Heart left ventricle (tissue), 16 donors: Measurements from ENCODE around the gene CHST11. TPM values are rescaled to one million over a fixed set of nuclear protein-coding genes. Genes with fewer than 3 reads are reported as not detected.

ENCODE experiments used
- ATAC-seq, 4 donors: fragments of 200-7000 bp; cut with Tn5 transposase; one replicate each; pipeline ENCODE4 v1.9.1; 2020 to 2022; ENCODE audit warnings: moderate library complexity in 4 of 4, mild to moderate bottlenecking in 3 of 4, moderate number of reproducible peaks in 1 of 4
- DNase-seq, 5 donors: peaks; one replicate each; pipeline ENCODE4 v3.0.0-alpha.2; 2020
- H3K27ac ChIP-seq, 12 donors: fragments of 200-600 bp; sonication (generic) in 4 of 12; one replicate each; pipeline versions ENCODE4 v1.5.0 to v1.8.0; 2016 to 2022; ENCODE audit warnings: mild to moderate bottlenecking in 2 of 12
- H3K27me3 ChIP-seq, 9 donors: fragments of 200-600 bp; sonication (generic) in 2 of 9; one replicate each; pipeline versions ENCODE4 v1.5.1 to v1.8.0; 2016 to 2022; ENCODE audit warnings: mild to moderate bottlenecking in 3 of 9
- H3K36me3 ChIP-seq, 9 donors: fragments of 200-600 bp; sonication (generic) in 2 of 9; one replicate each; pipeline versions ENCODE4 v1.5.0 to v1.8.0; 2018 to 2022; ENCODE audit warnings: mild to moderate bottlenecking in 2 of 9
- H3K4me1 ChIP-seq, 12 donors: fragments of 200-600 bp; sonication (generic) in 4 of 12; one replicate each; pipeline versions ENCODE4 v1.5.0 to v1.8.0; 2016 to 2022; ENCODE audit warnings: mild to moderate bottlenecking in 3 of 12
- H3K4me3 ChIP-seq, 12 donors: fragments of 200-600 bp; sonication (generic) in 4 of 12; one replicate each; pipeline versions ENCODE4 v1.5.0 to v1.8.0; 2017 to 2022; ENCODE audit warnings: mild to moderate bottlenecking in 9 of 12, moderate library complexity in 4 of 12
- H3K9me3 ChIP-seq, 12 donors: fragments of 200-600 bp; sonication (generic) in 4 of 12; one replicate each; pipeline versions ENCODE4 v1.5.0 to v1.8.0; 2016 to 2022; ENCODE audit warnings: mild to moderate bottlenecking in 1 of 12
- POLR2A ChIP-seq, 2 donors: fragments of 450-650 bp; IDR thresholded peaks; one replicate each; pipeline ENCODE4 v1.6.1; 2017; ENCODE audit warnings: antibody characterized with exemption in 2 of 2, mild to moderate bottlenecking in 2 of 2, moderate library complexity in 2 of 2
- WGBS, 4 donors: extraction: QIAGEN DNeasy Blood & Tissue Kit in 2 of 4; methylation state at CpG; one replicate each; pipeline versions ENCODE4 v1.1.5 to v1.1.7; 2013 to 2018; 5-methylcytosine and 5-hydroxymethylcytosine counted together
- intact Hi-C, 10 donors: fragments of 100-400 bp; cut with DNase I; formaldehyde crosslinking; loops; one replicate each; pipeline versions ENCODE4 v1.11.1 to v1.14.2; 2022
- polyA plus RNA-seq, 2 donors: library from polyadenylated mRNA; stranded (reverse); fragments of 200-250 nt; gene quantifications; one replicate each; pipeline ENCODE4 v1.2.3, GENCODE V29; 2013
- total RNA-seq, 9 donors: library from RNA; depleted of rRNA in 2 of 9; stranded (reverse); fragments of >200 nt in 2 of 9; fragmentation: NEBNext Ultra II Directional in 3 of 9; extraction: Animal tissue kit (Norgen Biotek cat#: 25700) in 3 of 9; gene quantifications; one replicate each; pipeline versions ENCODE4 v1.1.0 to v1.2.4, GENCODE V29; 2016 to 2023
- TF ChIP-seq, protein P1 (sequence below), 12 donors: fragments of 200-600 bp; sonication (generic) in 4 of 12; IDR thresholded peaks; one replicate each; pipeline versions ENCODE4 v1.5.0 to v1.8.0; 2018 to 2022; ENCODE audit warnings: antibody characterized with exemption in 12 of 12, mild to moderate bottlenecking in 5 of 12
- donor health status: ischemic (EF 13 %, LVEDD 7.1; RV severe dilation, severe dysfunction).
- donor health status: healthy with polysubstance abuse.
- donor health status: DM: no; HTN: yes; CAD: no.
- donor health status: DM: no; HTN: no; CAD: no.
- donor health status: ischemic (EF 25% LVEDD 6.9; RV normal size, moderate dysfunction).
- donor health status: ischemic (EF 25% LVEDD 5.7; RV mildly dilated, moderate dysfunction).
- donor health status: healthy.
- donor health status: DM: yes; HTN: yes; CAD: no.
- donor health status: ischemic (EF 35%, LVEDD 5.7; RV mildly dilated, moderate dysfunction).
- donor health status: nonischemic (EF 11% LVEDD 7.7; RV severe dilation, severe dysfunction).
- donor health status: DM: yes; HTN: yes; CAD: no.
- donor health status: PGD.
- donor health status: ischemic (EF 29% LVEDD 5.4; RV normal size, mild dysfunction).
- donor health status: nonischemic (EF 23%, LVEDD 6.1; RV moderate dilation, normal function).

The CHST11 gene
- total and polyA plus RNA-seq, 11 donors = 1.1 to 16.9 (median 3.4) TPM

DNA sequence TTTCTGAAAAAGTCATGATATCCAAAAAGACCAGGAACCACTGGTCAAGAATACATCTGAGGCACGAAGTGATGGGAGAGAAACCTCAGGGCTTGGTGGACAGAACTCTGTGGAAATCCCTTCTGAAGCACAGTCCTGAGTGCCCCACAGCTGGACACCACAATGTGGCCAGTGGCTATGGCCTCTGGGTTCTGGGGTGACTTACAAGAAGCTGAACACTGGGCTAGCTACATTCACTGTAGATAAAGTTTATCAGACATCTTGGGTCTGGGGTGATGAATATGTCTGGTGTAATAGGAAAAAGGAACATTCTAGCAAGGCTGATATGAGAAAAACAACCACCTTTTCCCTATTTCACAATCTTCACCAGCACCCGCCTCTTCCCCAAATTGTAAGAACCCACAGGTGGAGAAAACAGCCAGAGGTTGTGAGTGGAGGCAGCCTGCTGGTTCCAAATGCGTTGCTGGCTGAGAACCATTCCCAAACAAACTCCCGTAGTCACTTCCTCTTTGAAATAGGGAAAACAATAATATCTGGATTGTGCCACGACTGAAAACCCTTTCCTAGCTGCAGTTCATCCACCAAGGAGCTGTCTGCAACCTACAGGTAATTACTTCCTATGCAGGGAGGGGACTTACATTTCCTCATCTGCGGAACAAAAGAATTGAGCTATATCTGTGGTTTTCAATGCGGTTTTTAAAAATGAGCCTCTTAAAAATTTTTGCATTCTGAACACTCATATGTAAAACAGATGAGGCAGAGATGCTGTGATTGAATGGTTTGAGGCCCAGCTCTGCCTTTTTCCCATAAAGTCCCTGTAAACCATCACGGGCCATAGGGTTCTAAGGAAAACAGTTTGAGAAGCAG is 307.7 kb downstream of the CHST11 start:
- Histone ChIP-seq H3K27ac (no peak overlapping the region), H3K4me3 (no peak overlapping the region), H3K27me3 (no peaks in the 10 kb centered on the region), H3K4me1 (peaks cover 0 to 26% (median 0%) of the 10 kb centered on the region in 12 donors), H3K36me3 (no peaks in the 10 kb centered on the region), H3K9me3 (no peaks in the 10 kb centered on the region)
- WGBS, 4 donors = 69 to 80% (median 76%) methylated on average over 8 of the region's 8 CpGs
- ATAC-seq = no peak
- no peak for DNase-seq
- TF ChIP-seq, protein P1, sequence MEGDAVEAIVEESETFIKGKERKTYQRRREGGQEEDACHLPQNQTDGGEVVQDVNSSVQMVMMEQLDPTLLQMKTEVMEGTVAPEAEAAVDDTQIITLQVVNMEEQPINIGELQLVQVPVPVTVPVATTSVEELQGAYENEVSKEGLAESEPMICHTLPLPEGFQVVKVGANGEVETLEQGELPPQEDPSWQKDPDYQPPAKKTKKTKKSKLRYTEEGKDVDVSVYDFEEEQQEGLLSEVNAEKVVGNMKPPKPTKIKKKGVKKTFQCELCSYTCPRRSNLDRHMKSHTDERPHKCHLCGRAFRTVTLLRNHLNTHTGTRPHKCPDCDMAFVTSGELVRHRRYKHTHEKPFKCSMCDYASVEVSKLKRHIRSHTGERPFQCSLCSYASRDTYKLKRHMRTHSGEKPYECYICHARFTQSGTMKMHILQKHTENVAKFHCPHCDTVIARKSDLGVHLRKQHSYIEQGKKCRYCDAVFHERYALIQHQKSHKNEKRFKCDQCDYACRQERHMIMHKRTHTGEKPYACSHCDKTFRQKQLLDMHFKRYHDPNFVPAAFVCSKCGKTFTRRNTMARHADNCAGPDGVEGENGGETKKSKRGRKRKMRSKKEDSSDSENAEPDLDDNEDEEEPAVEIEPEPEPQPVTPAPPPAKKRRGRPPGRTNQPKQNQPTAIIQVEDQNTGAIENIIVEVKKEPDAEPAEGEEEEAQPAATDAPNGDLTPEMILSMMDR (IDR thresholded peaks at IDR 0.05) = no peak
- no peak for TF ChIP-seq POLR2A (IDR thresholded peaks at IDR 0.05)
- intact Hi-C loops = no loop called here

DNA sequence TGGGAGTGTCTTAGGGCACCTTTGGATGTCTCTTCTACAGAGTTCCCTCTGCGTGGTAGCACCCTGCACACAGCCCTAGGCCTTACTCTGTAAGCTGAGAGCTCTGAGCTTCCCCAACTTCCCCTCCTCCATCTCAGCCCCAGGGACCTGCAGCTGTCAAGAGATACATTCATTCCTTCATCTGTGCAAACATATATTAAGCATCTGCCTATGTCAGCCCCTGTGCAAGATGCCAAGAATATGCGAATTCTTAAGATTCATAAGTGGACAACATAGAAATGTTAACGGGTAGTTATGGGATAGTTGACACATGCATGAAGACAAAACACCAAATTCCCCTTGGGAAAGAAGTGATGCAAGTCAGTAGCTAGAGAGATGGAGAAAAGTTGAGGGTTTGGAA is 310.5 kb downstream of the CHST11 start:
- no peak overlapping the region for H3K27ac ChIP-seq
- WGBS, 4 donors = 74 to 86% (median 81%) methylated on average over 3 of the region's 3 CpGs
- H3K9me3 ChIP-seq = peaks cover 0 to 11% (median 4%) of the 10 kb centered on the region in 12 donors
- H3K36me3 ChIP-seq = no peaks in the 10 kb centered on the region
- no peaks in the 10 kb centered on the region for H3K27me3 ChIP-seq
- intact Hi-C loops = no loop called here
- TF ChIP-seq, protein P1 (IDR thresholded peaks at IDR 0.05) = no peak
- no peak for TF ChIP-seq POLR2A (IDR thresholded peaks at IDR 0.05)
- DNase-seq (no peak), ATAC-seq (no peak)
- H3K4me1 ChIP-seq = peaks cover 0 to 26% (median 0%) of the 10 kb centered on the region in 12 donors
- no peak overlapping the region for H3K4me3 ChIP-seq

DNA sequence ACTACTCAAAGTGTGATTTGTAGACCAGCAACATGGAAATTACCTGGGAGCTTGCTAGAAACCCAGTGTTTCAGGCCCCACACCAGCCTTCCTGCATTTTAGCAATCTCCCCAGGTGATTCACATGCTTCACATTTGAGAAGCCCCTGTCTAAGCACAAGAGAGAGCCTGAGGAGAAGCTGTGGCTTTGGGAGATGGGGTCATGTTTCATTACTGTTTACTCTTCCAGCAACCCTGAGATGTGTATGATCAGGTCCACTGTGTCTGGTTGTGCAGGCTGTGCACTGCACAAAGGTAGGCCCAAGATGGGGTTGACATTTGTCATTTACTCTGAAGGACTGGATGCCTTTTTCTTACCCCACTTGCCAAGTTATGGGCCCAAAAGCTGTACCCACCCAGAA is 311.3 kb downstream of the CHST11 start:
- Histone ChIP-seq H3K27me3 (no peaks in the 10 kb centered on the region), H3K4me3 (no peak overlapping the region), H3K4me1 (peaks cover 0 to 21% (median 0%) of the 10 kb centered on the region in 12 donors), H3K36me3 (no peaks in the 10 kb centered on the region), H3K9me3 (peaks cover 0 to 19% (median 10%) of the 10 kb centered on the region in 12 donors), H3K27ac (no peak overlapping the region)
- intact Hi-C loops = no loop called here
- DNase-seq = no peak
- no peak for TF ChIP-seq POLR2A (IDR thresholded peaks at IDR 0.05)
- TF ChIP-seq, protein P1 (IDR thresholded peaks at IDR 0.05) = no peak
- ATAC-seq = no peak

DNA sequence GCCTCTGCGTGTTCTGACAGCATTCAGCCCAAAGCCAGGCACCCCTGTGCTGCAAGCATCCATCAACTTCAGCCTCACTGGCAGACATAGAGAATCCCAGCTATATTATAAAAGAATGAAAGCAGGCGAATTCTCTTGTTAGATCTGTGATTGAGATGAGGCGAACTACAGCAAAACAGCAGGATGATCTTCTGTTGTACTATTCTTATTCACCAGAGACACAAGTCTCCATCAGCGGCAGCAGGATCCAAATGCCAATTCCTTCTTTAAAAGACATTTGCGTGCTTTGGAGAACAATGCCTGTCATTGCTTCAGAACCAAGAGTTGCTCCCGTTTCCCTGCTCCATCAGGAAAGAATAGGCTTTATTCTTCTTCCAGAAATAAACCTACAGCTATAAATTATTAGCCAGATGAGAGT is 312.4 kb downstream of the CHST11 start:
- DNase-seq = no peak
- H3K27ac ChIP-seq = no peak overlapping the region
- no peak overlapping the region for H3K4me3 ChIP-seq
- intact Hi-C loops = no loop called here
- no peak for TF ChIP-seq POLR2A (IDR thresholded peaks at IDR 0.05)
- TF ChIP-seq, protein P1 (IDR thresholded peaks at IDR 0.05) = no peak
- H3K27me3 ChIP-seq = no peaks in the 10 kb centered on the region
- ATAC-seq = no peak
- H3K4me1 ChIP-seq = peaks cover 0 to 12% (median 0%) of the 10 kb centered on the region in 12 donors
- 69 to 76% (median 71%) methylated on average over 6 of the region's 6 CpGs for WGBS, 4 donors
- H3K36me3 ChIP-seq = no peaks in the 10 kb centered on the region
- H3K9me3 ChIP-seq = peaks cover 0 to 30% (median 11%) of the 10 kb centered on the region in 12 donors
